Measurements from ENCODE around the gene FBXO3.

DNA sequence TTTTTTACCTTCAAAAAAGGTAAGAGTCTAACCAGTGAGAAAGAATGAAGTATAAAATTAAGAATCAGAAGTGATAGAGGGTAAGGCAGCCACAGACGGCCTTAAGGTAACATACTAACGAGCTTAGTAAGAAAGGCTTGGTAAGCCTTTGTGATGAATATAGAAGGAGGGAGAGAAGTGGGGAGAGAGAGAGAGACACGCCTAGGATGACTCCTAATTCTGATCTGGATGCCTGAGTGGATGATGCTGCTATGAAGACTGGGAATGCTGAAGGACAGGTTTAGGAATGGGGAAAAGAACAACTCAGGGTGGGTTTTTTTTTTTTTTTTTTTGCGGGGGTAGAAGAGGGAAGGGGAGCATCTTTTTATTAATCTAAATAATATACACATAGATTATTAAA is 4.8 kb downstream of the FBXO3 start:
- TF ChIP-seq, protein P1, sequence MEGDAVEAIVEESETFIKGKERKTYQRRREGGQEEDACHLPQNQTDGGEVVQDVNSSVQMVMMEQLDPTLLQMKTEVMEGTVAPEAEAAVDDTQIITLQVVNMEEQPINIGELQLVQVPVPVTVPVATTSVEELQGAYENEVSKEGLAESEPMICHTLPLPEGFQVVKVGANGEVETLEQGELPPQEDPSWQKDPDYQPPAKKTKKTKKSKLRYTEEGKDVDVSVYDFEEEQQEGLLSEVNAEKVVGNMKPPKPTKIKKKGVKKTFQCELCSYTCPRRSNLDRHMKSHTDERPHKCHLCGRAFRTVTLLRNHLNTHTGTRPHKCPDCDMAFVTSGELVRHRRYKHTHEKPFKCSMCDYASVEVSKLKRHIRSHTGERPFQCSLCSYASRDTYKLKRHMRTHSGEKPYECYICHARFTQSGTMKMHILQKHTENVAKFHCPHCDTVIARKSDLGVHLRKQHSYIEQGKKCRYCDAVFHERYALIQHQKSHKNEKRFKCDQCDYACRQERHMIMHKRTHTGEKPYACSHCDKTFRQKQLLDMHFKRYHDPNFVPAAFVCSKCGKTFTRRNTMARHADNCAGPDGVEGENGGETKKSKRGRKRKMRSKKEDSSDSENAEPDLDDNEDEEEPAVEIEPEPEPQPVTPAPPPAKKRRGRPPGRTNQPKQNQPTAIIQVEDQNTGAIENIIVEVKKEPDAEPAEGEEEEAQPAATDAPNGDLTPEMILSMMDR (IDR thresholded peaks at IDR 0.05), result no peak
- TF ChIP-seq POLR2AphosphoS5 (IDR thresholded peaks at IDR 0.05), result no peak
